ENCODE data around the gene RTTN. TPM values are rescaled to one million over a fixed set of nuclear protein-coding genes. Genes with fewer than 3 reads are reported as not detected.
"Not testable (repeated sequence)": the region's sequence is repeated elsewhere in the genome, so short reads cannot be mapped to it uniquely, and the experiment has no call there.

Gene RTTN
- 10 to 100 TPM in 2 of 4 donors, 1 to 10 TPM in 2; 5.2 to 27.9 (median 10.5) TPM for total RNA-seq

DNA sequence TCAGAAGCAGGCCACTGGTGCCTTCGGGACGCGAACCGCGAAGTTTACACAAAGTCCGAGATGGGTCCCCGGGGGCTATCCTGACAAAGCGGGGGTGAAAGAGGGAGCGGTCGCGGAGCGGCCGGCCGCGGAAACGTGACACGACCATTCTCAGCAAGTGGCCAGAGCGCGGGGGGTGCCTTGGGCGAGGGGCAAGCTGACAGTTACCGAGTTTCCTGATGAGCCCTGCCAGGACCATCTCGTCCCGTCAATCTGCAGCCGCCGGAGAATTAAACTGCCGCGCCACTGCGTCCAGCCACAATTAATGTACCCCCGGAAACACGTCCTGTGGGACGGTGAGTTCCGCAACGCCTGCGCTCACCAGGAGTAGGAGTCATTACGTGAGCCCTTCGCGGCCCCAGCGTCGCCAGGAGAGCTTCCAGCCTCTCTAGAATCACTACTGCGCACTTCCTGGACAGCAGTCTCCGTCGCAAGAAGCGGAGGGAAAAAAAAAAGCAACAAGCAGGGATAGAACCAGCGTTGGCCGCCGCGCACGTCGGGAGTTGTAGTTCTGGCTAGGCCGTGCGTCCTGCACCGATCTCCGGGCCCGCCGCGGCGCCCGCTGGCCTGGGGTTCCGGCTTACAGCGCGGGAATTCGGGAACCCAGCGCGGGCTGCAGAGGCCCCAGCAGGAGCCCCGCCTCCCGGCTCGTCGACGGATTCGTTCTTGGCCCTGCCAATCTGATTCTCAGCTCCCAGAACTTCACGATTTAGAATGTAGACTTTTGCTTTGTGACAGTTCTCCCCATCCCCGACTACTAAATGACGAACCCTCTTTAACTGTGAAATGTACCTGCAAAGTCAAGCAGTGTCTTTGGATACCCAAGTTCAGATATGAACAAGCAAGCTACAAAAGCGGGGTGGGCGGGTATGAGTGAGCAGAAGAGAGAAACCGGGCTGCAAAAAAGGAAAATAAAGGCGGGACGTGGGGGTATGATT is at the start of gene RTTN:
Gene RTTN (minus strand): TSS at position 267 of the 977 bp plus-strand sequence. CDS start 29 bp downstream, at position 238.
- H3K27ac ChIP-seq: peak within 1 kb of the TSS; percentile 66 to 93 (median 92)
- TF ChIP-seq, protein P1, sequence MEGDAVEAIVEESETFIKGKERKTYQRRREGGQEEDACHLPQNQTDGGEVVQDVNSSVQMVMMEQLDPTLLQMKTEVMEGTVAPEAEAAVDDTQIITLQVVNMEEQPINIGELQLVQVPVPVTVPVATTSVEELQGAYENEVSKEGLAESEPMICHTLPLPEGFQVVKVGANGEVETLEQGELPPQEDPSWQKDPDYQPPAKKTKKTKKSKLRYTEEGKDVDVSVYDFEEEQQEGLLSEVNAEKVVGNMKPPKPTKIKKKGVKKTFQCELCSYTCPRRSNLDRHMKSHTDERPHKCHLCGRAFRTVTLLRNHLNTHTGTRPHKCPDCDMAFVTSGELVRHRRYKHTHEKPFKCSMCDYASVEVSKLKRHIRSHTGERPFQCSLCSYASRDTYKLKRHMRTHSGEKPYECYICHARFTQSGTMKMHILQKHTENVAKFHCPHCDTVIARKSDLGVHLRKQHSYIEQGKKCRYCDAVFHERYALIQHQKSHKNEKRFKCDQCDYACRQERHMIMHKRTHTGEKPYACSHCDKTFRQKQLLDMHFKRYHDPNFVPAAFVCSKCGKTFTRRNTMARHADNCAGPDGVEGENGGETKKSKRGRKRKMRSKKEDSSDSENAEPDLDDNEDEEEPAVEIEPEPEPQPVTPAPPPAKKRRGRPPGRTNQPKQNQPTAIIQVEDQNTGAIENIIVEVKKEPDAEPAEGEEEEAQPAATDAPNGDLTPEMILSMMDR (IDR thresholded peaks at IDR 0.05): no peak
- TF ChIP-seq POLR2AphosphoS5 (IDR thresholded peaks at IDR 0.05): peak; percentile 68
- H3K4me1 ChIP-seq: peaks cover 0 to 23% (median 9%) of the 10 kb centered on the region in 3 donors
- peaks cover 0 to 14% of the 10 kb centered on the region in 2 donors for H3K36me3 ChIP-seq
- peak within 1 kb of the TSS; percentile 47 to 61 for H3K4me3 ChIP-seq
- no peaks in the 10 kb centered on the region for H3K9me3 ChIP-seq
- 0 to 2% methylated on average over 7 to 17 of the region's 78 CpGs for WGBS, 2 donors (ENCODE audit: low coverage in 1 of 2)
- no peaks in the 10 kb centered on the region for H3K27me3 ChIP-seq
- ATAC-seq: peak; percentile 99

GRCh38 chr18:70250781-70251180 is 45.3 kb upstream of the RTTN start:
- no peaks in the 10 kb centered on the region for H3K36me3 ChIP-seq
- H3K27ac ChIP-seq: no peak overlapping the region
- peaks cover 0 to 7% (median 0%) of the 10 kb centered on the region in 3 donors for H3K4me1 ChIP-seq
- TF ChIP-seq POLR2A (IDR thresholded peaks at IDR 0.05): no peak
- no peak for TF ChIP-seq POLR2AphosphoS5 (IDR thresholded peaks at IDR 0.05)
- TF ChIP-seq, protein P1 (IDR thresholded peaks at IDR 0.05): no peak
- TF ChIP-seq EP300 (IDR thresholded peaks at IDR 0.05): no peak
- ATAC-seq: no peak
- H3K27me3 ChIP-seq: no peaks in the 10 kb centered on the region
- no peaks in the 10 kb centered on the region for H3K9me3 ChIP-seq
- WGBS, 2 donors (ENCODE audit: low coverage in 1 of 2): 84 to 100% methylated on average over 6 to 11 of the region's 12 CpGs
- no peak overlapping the region for H3K4me3 ChIP-seq

- ATAC-seq, H3K27me3 ChIP-seq, H3K9me3 ChIP-seq, H3K4me3 ChIP-seq, H3K36me3 ChIP-seq, H3K27ac ChIP-seq: not testable (repeated sequence)
- H3K4me1 ChIP-seq: peaks cover 0 to 11% (median 0%) of the 10 kb centered on the region in 3 donors
- 95 to 96% methylated on average over 8 to 17 of the region's 18 CpGs for WGBS, 2 donors (ENCODE audit: low coverage in 1 of 2)
Observed at GRCh38 chr18:70249861-70250260, 44.4 kb upstream of the RTTN start.

GRCh38 chr18:70249118-70249517 is 43.6 kb upstream of the RTTN start:
- no peak overlapping the region for H3K27ac ChIP-seq
- ATAC-seq: no peak
- 63 to 87% methylated on average over 4 of the region's 5 CpGs for WGBS, 2 donors (ENCODE audit: low coverage in 1 of 2)
- TF ChIP-seq, protein P1 (IDR thresholded peaks at IDR 0.05): no peak
- TF ChIP-seq POLR2A (IDR thresholded peaks at IDR 0.05) (no peak), EP300 (IDR thresholded peaks at IDR 0.05) (no peak), POLR2AphosphoS5 (IDR thresholded peaks at IDR 0.05) (no peak)
- peaks cover 0 to 11% (median 0%) of the 10 kb centered on the region in 3 donors for H3K4me1 ChIP-seq
- no peaks in the 10 kb centered on the region for H3K27me3 ChIP-seq
- no peaks in the 10 kb centered on the region for H3K9me3 ChIP-seq
- H3K36me3 ChIP-seq: no peaks in the 10 kb centered on the region
- no peak overlapping the region for H3K4me3 ChIP-seq

GRCh38 chr18:70246061-70246466 is 40.6 kb upstream of the RTTN start:
- Histone ChIP-seq H3K4me3 (no peak overlapping the region), H3K36me3 (no peaks in the 10 kb centered on the region), H3K9me3 (no peaks in the 10 kb centered on the region), H3K27me3 (no peaks in the 10 kb centered on the region), H3K4me1 (peaks cover 0 to 11% (median 0%) of the 10 kb centered on the region in 3 donors), H3K27ac (no peak overlapping the region)
- WGBS, 2 donors (ENCODE audit: low coverage in 1 of 2): 5 to 7% methylated on average over 4 of the region's 4 CpGs
- ATAC-seq: no peak
- TF ChIP-seq, protein P1 (IDR thresholded peaks at IDR 0.05): no peak
- TF ChIP-seq POLR2A (IDR thresholded peaks at IDR 0.05): no peak
- no peak for TF ChIP-seq POLR2AphosphoS5 (IDR thresholded peaks at IDR 0.05)
- TF ChIP-seq EP300 (IDR thresholded peaks at IDR 0.05): no peak

All from gastroesophageal sphincter (tissue), 4 donors.